Nucleus accumbens (tissue), 56 donors: ENCODE data around the gene FNBP1.

ENCODE experiments used
- DNase-seq, 56 donors: peaks; one replicate each; lab custom pipeline; 2025; lab: John Stamatoyannopoulos, UW

FNBP1 gene

GRCh38 chr9:130049431-130050210 lies 6.6 kb upstream of the FNBP1 start:
- no peak for DNase-seq

GRCh38 chr9:130045725-130046450 lies 2.9 kb upstream of the FNBP1 start:
- no peak for DNase-seq

GRCh38 chr9:130043654-130044623 lies 950 bp upstream of the FNBP1 start:
- peak in 16 of 56 donors; percentile 40 to 76 (median 60) for DNase-seq

GRCh38 chr9:130042406-130042884 lies 544 bp downstream of the FNBP1 start:
- DNase-seq, result peak in 20 of 56 donors; percentile 31 to 65 (median 54)

GRCh38 chr9:130041648-130042405 lies 1.2 kb downstream of the FNBP1 start:
- peak in 23 of 56 donors; percentile 16 to 63 (median 39) for DNase-seq

GRCh38 chr9:130040984-130041647 lies 1.9 kb downstream of the FNBP1 start:
- no peak for DNase-seq

GRCh38 chr9:130039528-130040147 lies 3.4 kb downstream of the FNBP1 start:
- DNase-seq, result peak in 6 of 56 donors; percentile 8 to 48 (median 16)

- no peak for DNase-seq
Observed at GRCh38 chr9:130036099-130036498, 6.9 kb downstream of the FNBP1 start.

GRCh38 chr9:130034570-130034969 lies 8.4 kb downstream of the FNBP1 start:
- DNase-seq, result no peak

GRCh38 chr9:130030651-130031127 lies 12.3 kb downstream of the FNBP1 start:
- no peak for DNase-seq

- DNase-seq, result no peak
Observed at GRCh38 chr9:130029223-130029973, 13.6 kb downstream of the FNBP1 start.

GRCh38 chr9:130028493-130029222 lies 14.3 kb downstream of the FNBP1 start:
- no peak for DNase-seq

- no peak for DNase-seq
Observed at GRCh38 chr9:130027533-130028365, 15.2 kb downstream of the FNBP1 start.

GRCh38 chr9:130026583-130027340 lies 16.2 kb downstream of the FNBP1 start:
- no peak for DNase-seq

GRCh38 chr9:130024597-130024994 lies 18.4 kb downstream of the FNBP1 start:
- DNase-seq, result no peak
